ENCODE measurements around the gene KRT26. TPM values are rescaled to one million over a fixed set of nuclear protein-coding genes. Genes with fewer than 3 reads are reported as not detected.

The KRT26 gene
- total RNA-seq, 1 experiment from 2014 or later, result not detected

GRCh38 chr17:40801157-40801556 lies 29.2 kb upstream of the KRT26 start (continued):
- TF ChIP-seq AR (CRISPR knock-in tag; IDR thresholded peaks at IDR 0.05), result no peak
- no peak for TF ChIP-seq NR1H2 (CRISPR knock-in tag; IDR thresholded peaks at IDR 0.05)
- TF ChIP-seq ZNF219 (CRISPR knock-in tag; IDR thresholded peaks at IDR 0.05; ENCODE audit: borderline replicate concordance), result no peak
- TF ChIP-seq RELA (CRISPR knock-in tag; IDR thresholded peaks at IDR 0.05; ENCODE audit: borderline replicate concordance), result no peak

- ChIA-PET CTCF (no interaction called here), POLR2A (no interaction called here)
- Mint-ChIP-seq H3K9me3 (no peaks in the 10 kb centered on the region), H3K27ac (no peak overlapping the region), H3K4me1 (peaks cover 4% of the 10 kb centered on the region), H3K4me3 (no peak overlapping the region), H3K27me3 (ENCODE audit: low read depth) (peaks cover 14% of the 10 kb centered on the region), H3K36me3 (no peaks in the 10 kb centered on the region)
- TF ChIP-seq ERG (CRISPR knock-in tag; IDR thresholded peaks at IDR 0.05) (no peak), PRRX2 (CRISPR knock-in tag; IDR thresholded peaks at IDR 0.05) (no peak), ZNF219 (CRISPR knock-in tag; IDR thresholded peaks at IDR 0.05; ENCODE audit: borderline replicate concordance) (no peak), IRF2 (CRISPR knock-in tag; IDR thresholded peaks at IDR 0.05; ENCODE audit: borderline replicate concordance, low read depth) (no peak), STAT6 (CRISPR knock-in tag; conservative IDR thresholded peaks at IDR 0.05; ENCODE audit: low read depth) (no peak), SMAD3 (CRISPR knock-in tag; IDR thresholded peaks at IDR 0.05; ENCODE audit: borderline replicate concordance) (no peak), SMAD4 (CRISPR knock-in tag; IDR thresholded peaks at IDR 0.05) (no peak), FOXP1 (CRISPR knock-in tag; IDR thresholded peaks at IDR 0.05; ENCODE audit: borderline replicate concordance) (no peak)
- DNase-seq (ENCODE audit: low spot score) (no peak), ATAC-seq (no peak)
These were observed 28.4 kb upstream of the KRT26 start for GRCh38 chr17:40800381-40800780.

GRCh38 chr17:40799859-40800258 lies 27.9 kb upstream of the KRT26 start, which contains the start of gene KRT28:
Gene KRT28, minus strand, starts transcription at chr17:40799959. Its CDS starts 66 bp downstream, at chr17:40799893.
- H3K27ac Mint-ChIP-seq, result no peak within 1 kb of the TSS
- no peak within 1 kb of the TSS for H3K4me3 Mint-ChIP-seq
- no peaks in the 10 kb centered on the region for H3K9me3 Mint-ChIP-seq
- TF ChIP-seq CBFB (CRISPR knock-in tag; IDR thresholded peaks at IDR 0.05; ENCODE audit: low read depth), result no peak
- TF ChIP-seq E2F1 (CRISPR knock-in tag; IDR thresholded peaks at IDR 0.05), result no peak
- no peak for TF ChIP-seq E2F5 (CRISPR knock-in tag; IDR thresholded peaks at IDR 0.05)
- TF ChIP-seq PRRX2 (CRISPR knock-in tag; IDR thresholded peaks at IDR 0.05), result no peak
- TF ChIP-seq HMGXB4 (CRISPR knock-in tag; IDR thresholded peaks at IDR 0.05), result no peak
- no peak for TF ChIP-seq FOXP4 (CRISPR knock-in tag; IDR thresholded peaks at IDR 0.05)
- TF ChIP-seq ZNF423 (CRISPR knock-in tag; IDR thresholded peaks at IDR 0.05), result no peak
- no peak for TF ChIP-seq TEAD4 (CRISPR knock-in tag; IDR thresholded peaks at IDR 0.05)
- no peak for TF ChIP-seq ZNF671 (CRISPR knock-in tag; IDR thresholded peaks at IDR 0.05)
- no peak for TF ChIP-seq MYBL2 (CRISPR knock-in tag; IDR thresholded peaks at IDR 0.05)

More at GRCh38 chr17:40799859-40800258, 27.9 kb upstream of the KRT26 start, which contains the start of gene KRT28:
- POLR2A ChIA-PET, result no interaction called here
- Mint-ChIP-seq H3K4me1 (peaks cover 4% of the 10 kb centered on the region), H3K27me3 (ENCODE audit: low read depth) (peaks cover 9% of the 10 kb centered on the region), H3K36me3 (no peaks in the 10 kb centered on the region)
- ATAC-seq (no peak), DNase-seq (ENCODE audit: low spot score) (no peak)
- CTCF ChIA-PET, result no interaction called here
